IPS-15b (cell line): ENCODE data around the gene ANK3.

Experiments used
- H3K27me3 ChIP-seq: one replicate; pipeline ENCODE4 v1.6.1; 2013; ENCODE audit warnings: low read length; ENCODE audit not compliant: control insufficient read depth, insufficient read depth
- H3K36me3 ChIP-seq: one replicate; pipeline ENCODE4 v1.6.1; 2013; ENCODE audit warnings: low read length; ENCODE audit not compliant: control insufficient read depth, insufficient read depth
- H3K4me1 ChIP-seq: one replicate; pipeline ENCODE4 v1.6.1; 2013; ENCODE audit warnings: mild to moderate bottlenecking, low read length; ENCODE audit not compliant: control insufficient read depth, insufficient read depth
- H3K4me3 ChIP-seq: one replicate; pipeline ENCODE4 v1.5.1; 2013; ENCODE audit warnings: low read depth, low read length
- H3K9ac ChIP-seq: one replicate; pipeline ENCODE4 v1.6.1; 2013; ENCODE audit warnings: low read depth, mild to moderate bottlenecking, low read length
- H3K9me3 ChIP-seq: one replicate; pipeline ENCODE4 v1.6.1; 2013; ENCODE audit warnings: mild to moderate bottlenecking, low read length; ENCODE audit not compliant: control insufficient read depth, insufficient read depth

ANK3 gene

DNA sequence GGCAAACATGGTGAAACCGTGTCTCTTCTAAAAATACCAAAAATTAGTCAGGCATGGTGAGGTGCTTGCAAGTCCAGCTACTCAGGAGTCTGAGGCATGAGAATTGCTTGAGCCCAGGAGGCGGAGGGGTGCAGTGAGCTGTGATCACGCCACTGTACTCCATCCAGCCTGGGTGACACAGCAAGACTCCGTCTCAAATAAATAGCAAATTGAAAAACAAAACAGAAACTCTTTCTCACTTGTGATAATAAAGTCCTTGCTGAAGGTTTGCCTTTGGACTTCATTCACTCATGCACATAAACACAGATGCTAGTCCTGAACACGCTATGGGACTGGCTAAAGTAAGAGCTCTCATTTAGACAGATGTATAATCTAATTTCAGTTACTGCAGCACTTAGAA lies 37.6 kb downstream of the ANK3 start:
- H3K9me3 ChIP-seq, result no peaks in the 10 kb centered on the region
- H3K27me3 ChIP-seq, result no peaks in the 10 kb centered on the region
- no peak overlapping the region for H3K4me3 ChIP-seq
- H3K36me3 ChIP-seq, result no peaks in the 10 kb centered on the region
- no peaks in the 10 kb centered on the region for H3K4me1 ChIP-seq
- H3K9ac ChIP-seq, result no peak overlapping the region

DNA sequence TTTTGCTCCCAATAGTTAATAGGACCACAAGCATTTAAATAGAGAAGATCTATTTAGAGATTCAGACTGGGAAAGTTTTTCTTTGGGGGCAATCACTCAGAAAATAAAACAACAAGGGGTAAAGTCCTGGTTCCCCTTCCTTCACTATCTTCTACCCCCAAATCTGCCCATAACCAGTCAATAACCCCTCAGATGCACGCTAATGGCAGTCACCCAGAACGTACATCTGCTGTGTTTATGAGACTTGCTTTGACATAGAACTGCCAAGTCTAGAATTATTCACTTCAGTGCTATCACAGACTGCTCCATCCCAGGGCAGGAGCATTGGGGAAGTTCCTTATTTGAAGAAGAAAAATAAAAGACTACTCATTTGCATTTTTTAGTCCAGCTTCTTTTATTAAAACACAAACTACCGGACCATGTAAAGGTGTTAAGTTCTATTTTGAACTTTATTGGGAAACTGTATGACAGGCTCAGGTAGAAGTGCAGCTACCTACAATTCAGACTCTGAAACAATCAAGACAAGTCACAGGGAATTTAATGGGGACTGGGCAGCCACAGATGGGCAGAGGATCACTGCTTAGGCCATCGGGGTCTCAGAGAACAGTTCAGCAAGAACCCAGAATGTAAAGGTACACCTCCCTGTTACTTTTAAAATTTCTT lies 38.4 kb downstream of the ANK3 start:
- Histone ChIP-seq H3K9ac (no peak overlapping the region), H3K9me3 (no peaks in the 10 kb centered on the region), H3K4me1 (no peaks in the 10 kb centered on the region), H3K4me3 (no peak overlapping the region), H3K27me3 (no peaks in the 10 kb centered on the region), H3K36me3 (no peaks in the 10 kb centered on the region)

DNA sequence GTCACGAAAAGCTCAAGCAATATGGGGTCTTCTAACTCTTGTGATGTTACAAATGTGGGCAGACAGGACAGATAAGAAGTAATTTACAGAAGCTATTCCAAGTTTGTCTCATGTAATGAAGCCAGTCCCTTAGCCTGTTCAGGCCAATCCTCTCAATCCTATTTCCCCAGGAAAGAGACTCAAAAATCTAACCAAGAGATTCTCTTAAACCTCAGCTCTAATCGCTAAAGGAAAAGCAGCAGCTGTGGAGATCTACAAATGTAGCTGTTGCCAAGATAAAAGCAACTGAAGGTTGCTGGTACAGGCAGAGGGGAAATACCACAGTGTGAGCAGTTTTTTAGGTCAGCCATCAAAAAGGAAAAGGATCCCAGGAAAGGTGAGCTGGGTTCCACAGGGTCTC lies 39.3 kb downstream of the ANK3 start:
- H3K9ac ChIP-seq, result no peak overlapping the region
- no peaks in the 10 kb centered on the region for H3K27me3 ChIP-seq
- H3K9me3 ChIP-seq, result no peaks in the 10 kb centered on the region
- no peaks in the 10 kb centered on the region for H3K4me1 ChIP-seq
- H3K4me3 ChIP-seq, result no peak overlapping the region
- H3K36me3 ChIP-seq, result no peaks in the 10 kb centered on the region

DNA sequence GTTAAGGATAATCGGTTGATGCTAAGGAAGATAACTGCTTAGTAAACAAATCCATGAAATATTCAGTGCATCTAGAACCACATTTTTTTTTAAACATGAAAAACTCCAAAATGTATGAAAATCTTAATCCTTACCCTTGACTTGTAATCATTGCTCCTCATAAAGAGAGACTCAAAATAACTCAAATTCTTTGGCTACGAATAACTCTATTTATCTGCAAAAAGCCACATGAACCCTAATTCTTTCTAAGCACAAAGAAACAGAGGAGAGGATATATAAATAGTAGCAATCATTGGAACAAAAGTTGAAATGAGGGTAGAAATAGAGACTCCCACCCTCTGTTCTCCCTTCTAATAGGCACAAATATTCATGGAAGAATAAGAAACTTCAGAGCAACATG lies 40.2 kb downstream of the ANK3 start:
- Histone ChIP-seq H3K4me1 (no peaks in the 10 kb centered on the region), H3K27me3 (no peaks in the 10 kb centered on the region), H3K36me3 (no peaks in the 10 kb centered on the region), H3K9ac (no peak overlapping the region), H3K4me3 (no peak overlapping the region), H3K9me3 (no peaks in the 10 kb centered on the region)

DNA sequence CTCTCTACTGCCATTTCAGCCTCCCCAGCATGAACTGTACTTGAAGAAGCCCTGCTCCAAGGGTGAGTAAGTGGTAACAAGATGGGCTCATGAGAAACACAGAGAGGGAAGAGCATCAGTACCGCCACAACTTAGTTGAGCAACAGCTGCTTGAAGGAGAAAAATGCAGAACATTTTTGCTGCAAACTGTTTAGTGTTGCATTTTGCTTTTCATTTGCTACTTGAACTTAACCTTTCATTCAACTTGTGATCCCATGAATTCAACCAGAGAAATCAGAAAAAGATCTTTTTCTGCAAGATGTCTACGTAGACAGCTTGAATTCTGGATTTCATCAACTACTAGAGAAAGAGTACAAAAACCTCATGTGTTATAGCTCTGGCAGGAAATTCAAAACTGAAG lies 40.7 kb downstream of the ANK3 start:
- H3K4me1 ChIP-seq, result no peaks in the 10 kb centered on the region
- H3K36me3 ChIP-seq, result no peaks in the 10 kb centered on the region
- no peak overlapping the region for H3K4me3 ChIP-seq
- H3K27me3 ChIP-seq, result no peaks in the 10 kb centered on the region
- no peak overlapping the region for H3K9ac ChIP-seq
- no peaks in the 10 kb centered on the region for H3K9me3 ChIP-seq

DNA sequence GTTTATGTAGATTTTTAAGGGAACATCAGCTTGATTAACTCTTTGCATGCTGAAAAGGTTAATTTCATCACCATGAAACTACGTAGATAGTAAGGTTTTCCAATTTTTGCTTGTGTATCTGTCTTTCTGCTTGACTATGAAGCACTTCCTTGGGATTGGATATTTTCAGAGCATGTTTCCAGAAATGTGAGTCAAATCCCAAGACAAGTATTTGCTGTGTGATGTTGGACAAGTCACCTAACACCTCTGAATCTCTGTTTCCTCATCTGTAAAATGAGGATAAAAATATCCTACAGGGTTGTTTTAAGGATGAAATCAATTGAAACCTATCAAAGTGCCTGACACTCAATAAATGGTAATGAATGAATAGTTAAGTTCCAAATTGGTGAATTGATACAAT lies 42.4 kb downstream of the ANK3 start:
- no peak overlapping the region for H3K4me3 ChIP-seq
- no peaks in the 10 kb centered on the region for H3K4me1 ChIP-seq
- H3K9ac ChIP-seq, result no peak overlapping the region
- H3K36me3 ChIP-seq, result no peaks in the 10 kb centered on the region
- H3K9me3 ChIP-seq, result no peaks in the 10 kb centered on the region
- H3K27me3 ChIP-seq, result no peaks in the 10 kb centered on the region

DNA sequence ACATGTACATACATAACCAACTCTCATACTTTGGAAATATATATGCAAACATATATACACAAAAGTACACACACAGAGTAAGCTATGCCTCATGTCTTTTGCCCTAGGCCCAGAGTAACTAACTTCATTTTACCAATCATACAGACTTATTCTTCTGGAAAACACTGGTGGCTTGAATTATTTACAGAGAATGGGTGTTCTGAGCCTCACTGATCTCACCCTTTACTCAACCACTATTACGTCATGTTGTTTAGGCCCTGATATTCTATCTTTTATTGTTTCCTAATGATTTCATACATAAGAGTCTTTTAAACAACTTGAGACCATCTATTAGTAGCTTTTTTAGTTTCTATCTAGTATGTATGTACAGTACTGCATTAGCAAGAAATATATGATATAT lies 43.0 kb downstream of the ANK3 start:
- Histone ChIP-seq H3K4me3 (no peak overlapping the region), H3K27me3 (no peaks in the 10 kb centered on the region), H3K36me3 (no peaks in the 10 kb centered on the region), H3K9me3 (no peaks in the 10 kb centered on the region), H3K9ac (no peak overlapping the region), H3K4me1 (no peaks in the 10 kb centered on the region)

DNA sequence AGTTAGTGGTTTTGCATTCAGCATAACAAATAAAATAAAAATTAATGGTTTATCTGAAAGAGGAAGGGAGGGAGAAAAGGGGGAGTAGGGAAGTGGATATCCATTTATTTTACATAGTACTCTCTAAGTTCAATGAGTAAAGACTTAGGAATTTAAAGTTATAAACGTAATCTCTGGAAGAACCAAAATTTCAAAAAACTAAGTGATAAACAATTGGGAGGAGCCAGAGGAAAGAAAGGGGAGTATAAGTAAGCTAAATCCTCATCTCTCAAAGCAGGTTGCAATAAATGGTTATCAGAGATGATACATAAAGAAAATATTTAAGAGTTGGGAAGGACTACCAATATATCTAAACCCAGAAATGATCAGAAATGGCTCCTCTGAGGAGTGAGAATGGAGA lies 46.4 kb downstream of the ANK3 start:
- Histone ChIP-seq H3K4me3 (no peak overlapping the region), H3K27me3 (no peaks in the 10 kb centered on the region), H3K9ac (no peak overlapping the region), H3K36me3 (no peaks in the 10 kb centered on the region), H3K9me3 (no peaks in the 10 kb centered on the region), H3K4me1 (peaks cover 10% of the 10 kb centered on the region)

DNA sequence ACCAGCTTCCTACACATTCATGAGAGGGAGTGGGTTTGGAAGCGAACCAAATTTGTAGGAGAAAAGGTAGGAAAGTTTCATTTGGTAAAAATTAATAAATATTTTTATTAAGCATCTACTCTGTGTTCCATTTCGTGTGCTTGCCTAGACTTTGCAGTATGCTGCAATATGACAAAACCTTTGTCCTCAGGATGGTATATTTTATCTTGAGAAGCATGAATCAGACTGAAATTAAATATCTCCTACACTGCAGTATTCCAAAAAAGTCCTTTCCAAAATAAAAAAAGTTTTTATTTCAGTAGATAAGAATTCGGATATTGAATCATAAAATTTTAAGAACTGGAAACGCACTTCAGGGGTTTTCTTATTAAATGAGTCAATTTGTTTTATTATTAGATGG lies 47.7 kb downstream of the ANK3 start:
- Histone ChIP-seq H3K4me1 (peaks cover 15% of the 10 kb centered on the region), H3K4me3 (no peak overlapping the region), H3K9me3 (no peaks in the 10 kb centered on the region), H3K27me3 (no peaks in the 10 kb centered on the region), H3K36me3 (no peaks in the 10 kb centered on the region), H3K9ac (no peak overlapping the region)

DNA sequence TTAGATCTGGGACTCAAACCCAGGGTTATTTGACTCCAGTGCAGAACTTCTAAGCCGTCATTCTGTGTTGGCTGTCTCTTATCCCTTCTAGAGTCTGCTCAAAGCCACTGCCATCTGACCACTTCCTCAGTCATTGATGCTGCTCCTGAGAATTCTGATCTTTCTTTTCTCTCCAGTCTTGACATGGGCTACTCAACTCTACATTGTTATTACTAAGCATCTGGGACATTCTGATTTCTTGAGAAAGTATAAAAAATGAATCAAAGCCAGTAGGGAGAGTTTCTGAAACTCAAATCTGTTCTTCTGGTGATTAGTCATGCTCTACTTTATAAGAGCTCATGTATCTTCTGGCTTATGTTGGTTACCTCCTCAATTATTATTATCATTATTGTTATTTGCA lies 48.7 kb downstream of the ANK3 start:
- Histone ChIP-seq H3K4me3 (no peak overlapping the region), H3K9me3 (no peaks in the 10 kb centered on the region), H3K4me1 (peaks cover 15% of the 10 kb centered on the region), H3K9ac (no peak overlapping the region), H3K27me3 (no peaks in the 10 kb centered on the region), H3K36me3 (no peaks in the 10 kb centered on the region)

DNA sequence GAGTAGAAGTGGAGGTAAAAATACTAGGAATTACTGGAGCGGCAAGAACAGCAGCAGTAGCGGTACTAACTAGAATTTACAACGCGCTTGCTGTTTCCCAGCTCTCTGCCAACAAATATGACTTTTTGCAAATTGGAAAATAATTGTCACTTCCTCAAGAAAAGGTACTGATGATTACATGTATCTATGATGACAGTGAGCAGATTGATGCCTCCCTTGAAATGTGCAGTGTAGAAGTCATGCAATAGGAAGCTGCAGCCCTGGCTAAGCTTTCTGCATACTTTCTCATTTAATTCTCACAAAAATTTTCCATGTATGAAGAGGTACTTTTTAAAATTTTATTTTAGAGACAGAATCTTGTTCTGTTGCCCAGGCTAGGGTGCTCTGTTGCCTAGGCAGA lies 49.9 kb downstream of the ANK3 start:
- no peak overlapping the region for H3K9ac ChIP-seq
- no peak overlapping the region for H3K4me3 ChIP-seq
- H3K36me3 ChIP-seq, result no peaks in the 10 kb centered on the region
- peaks cover 15% of the 10 kb centered on the region for H3K4me1 ChIP-seq
- H3K9me3 ChIP-seq, result no peaks in the 10 kb centered on the region
- H3K27me3 ChIP-seq, result no peaks in the 10 kb centered on the region

DNA sequence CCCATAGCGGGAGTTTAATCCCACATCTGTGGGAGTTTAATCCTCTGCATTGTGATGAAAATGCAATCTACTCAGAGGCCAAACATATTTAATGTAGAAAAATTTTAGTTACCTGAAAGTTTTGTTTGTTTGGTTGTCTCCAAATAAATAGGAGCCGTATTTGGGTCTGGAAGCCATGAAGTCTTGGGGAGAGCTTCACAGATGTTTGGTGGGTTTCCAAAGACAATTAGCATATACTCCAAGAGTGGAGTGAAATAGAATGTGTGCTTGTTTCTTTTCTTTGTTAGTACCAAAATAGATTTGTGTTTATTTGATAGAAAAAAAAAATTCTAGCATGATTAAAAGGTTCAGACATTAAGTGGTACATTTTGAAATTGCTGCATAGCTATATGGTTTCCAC lies 50.9 kb downstream of the ANK3 start:
- Histone ChIP-seq H3K9ac (no peak overlapping the region), H3K36me3 (no peaks in the 10 kb centered on the region), H3K27me3 (no peaks in the 10 kb centered on the region), H3K4me3 (no peak overlapping the region), H3K4me1 (peaks cover 15% of the 10 kb centered on the region), H3K9me3 (no peaks in the 10 kb centered on the region)
